Measurements from ENCODE around the gene AKAP17A.

The AKAP17A gene

DNA sequence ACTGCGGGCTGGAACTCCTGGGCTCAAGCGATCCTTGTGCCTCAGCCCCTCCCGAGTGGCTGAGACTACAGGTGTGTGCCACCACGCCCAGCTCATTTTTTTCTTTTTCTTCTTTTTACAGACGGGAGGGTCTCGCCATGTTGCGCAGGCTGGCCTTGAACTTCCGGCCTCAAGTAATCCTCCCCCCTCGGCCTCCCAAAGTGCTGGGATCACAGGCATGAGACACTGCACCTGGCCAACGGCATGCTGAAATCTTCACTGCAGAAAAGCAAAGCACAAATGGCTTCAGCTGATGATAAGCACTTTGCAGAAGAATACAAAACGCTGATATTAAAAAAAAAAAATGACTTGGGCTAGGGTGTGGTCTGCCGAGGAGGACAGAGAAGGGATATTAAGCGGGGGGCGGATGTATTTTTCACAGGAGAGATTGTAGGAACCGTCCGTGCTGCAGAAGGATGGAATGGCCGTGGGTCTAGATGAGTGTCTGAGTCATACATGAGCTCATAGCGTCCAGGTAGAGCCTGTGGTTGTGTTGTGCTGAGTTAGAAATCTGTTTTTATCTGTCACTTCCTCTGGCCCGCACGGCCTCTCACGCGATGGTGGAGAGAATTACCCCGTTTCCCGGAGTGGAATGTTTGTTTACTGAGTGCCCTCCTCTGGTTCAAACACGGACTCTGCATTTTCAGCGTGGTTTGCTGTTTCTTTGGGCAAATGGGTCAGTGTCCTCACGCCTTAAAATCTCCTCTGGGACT lies 8.5 kb upstream of the AKAP17A start:
- DNase-seq: no peak

DNA sequence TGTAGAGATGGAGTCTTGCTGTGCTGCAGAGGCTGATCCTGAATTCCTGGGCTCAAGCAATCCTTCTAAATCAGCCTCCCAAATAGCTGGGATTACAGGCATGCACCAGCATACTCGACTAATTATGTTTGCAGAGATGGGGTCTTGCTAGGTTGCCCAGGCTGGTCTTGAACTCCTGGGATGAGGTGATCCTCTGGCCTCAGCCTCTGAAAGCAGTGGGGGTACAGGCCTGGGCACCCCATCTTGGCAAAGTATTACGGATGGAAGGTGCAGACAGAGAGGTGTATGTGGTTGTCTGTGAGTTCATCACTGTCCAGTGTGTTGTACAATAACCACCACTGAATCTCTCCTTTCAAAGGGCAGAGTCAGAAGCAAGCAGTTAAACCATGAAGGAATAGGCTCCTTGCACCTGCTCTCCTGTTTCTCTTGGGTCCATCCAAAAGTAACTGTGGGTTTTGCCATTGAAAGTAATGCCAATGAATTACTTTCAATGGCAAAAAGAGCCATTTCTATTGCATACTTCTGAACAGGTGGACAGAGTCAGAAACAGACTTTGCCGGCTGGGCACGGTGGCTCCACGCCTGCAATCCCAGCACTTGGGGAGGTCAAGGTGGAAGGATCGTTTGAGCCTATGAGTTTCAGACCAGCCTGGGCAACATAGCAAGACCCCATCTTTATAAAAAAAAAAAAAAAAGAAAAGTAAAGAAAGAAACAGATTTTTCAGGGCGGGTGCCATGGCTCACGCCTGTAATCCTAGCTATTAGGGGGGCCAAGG lies 7.0 kb upstream of the AKAP17A start:
- DNase-seq: no peak

DNA sequence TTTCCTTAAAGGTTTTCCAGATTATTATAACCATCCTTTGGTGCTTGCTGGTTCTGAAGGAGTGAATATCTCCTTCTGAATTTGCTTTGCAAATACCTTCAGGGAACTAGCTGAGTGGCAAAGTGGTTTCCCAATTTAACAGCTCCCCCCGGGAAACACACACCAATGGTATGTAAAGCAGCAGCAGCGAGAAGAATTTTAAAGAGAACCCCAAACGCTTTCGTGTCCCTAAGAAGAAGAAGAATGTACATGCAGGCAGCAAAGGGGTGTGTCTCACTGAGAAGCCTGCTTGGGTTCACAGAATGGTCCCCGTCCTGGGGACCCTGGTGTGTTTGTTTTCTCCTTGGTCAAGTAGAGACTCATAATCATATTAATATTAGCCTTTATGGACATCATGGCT lies 4.2 kb upstream of the AKAP17A start:
- DNase-seq: no peak

DNA sequence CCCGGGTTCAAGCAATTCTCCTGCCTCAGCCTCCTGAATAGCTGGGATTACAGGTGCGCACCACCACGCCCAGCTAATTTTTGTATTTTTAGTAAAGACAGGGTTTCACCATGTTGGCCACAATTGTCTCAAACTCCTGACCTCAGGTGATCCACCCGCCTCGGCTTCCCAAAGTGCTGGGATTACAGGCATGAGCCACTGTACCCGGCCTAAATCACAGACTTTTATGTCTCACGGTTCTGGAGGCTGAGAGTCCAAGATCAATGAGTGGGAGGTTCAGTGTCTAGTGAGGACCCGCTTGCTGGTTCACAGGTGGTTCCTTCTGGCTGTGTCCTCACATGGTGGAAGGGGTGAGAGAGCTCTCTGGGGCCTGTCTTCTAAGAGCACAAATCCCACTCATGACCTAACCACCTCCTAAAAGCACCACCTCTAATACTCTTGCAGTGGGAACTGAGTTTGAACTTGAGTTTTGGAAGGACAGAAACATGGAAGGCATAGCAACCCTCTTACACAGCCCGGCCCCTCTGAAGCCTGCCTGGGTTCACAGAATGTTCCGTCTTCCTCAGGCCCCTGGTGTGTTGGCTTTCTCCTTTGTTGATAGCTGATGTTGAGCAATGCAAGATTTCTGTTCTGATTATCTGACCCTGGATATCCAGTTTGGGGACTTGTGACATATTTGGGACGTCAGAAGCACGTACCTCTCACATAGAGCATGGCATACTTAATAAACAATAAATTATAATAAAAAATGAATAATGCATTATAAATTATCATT lies 1.9 kb upstream of the AKAP17A start:
- no peak for DNase-seq

DNA sequence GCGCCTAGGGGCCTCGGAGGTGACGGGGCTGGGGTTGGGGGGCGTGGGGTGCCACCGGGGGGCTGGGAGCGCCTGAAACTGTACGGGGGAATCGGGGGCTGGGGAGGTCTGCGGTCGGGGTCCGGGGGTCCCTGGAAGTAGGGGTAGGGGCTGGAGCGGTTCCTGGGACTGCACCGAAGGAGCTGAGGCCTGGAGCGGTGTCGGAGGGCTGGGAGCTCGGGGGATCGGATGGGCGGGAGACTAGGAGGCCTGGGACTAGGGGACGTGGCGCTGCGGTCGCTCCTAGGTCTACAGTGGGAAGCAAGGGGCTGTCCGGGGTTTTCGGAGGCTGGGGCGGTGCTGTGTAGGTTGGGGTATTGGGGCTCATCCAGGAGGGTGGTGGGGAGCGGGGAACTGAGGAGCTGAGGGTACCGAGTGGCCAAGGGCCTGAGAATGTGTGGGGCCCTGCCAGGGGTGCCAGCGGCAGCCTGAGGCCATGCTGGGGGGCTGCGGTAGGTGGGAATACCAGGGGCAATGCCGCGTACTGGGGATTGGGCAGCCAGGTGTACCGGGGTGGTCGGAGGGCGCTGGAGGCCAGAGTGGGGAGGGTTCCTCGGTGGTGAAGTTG lies 562 bp downstream of the AKAP17A start:
- no peak for DNase-seq

DNA sequence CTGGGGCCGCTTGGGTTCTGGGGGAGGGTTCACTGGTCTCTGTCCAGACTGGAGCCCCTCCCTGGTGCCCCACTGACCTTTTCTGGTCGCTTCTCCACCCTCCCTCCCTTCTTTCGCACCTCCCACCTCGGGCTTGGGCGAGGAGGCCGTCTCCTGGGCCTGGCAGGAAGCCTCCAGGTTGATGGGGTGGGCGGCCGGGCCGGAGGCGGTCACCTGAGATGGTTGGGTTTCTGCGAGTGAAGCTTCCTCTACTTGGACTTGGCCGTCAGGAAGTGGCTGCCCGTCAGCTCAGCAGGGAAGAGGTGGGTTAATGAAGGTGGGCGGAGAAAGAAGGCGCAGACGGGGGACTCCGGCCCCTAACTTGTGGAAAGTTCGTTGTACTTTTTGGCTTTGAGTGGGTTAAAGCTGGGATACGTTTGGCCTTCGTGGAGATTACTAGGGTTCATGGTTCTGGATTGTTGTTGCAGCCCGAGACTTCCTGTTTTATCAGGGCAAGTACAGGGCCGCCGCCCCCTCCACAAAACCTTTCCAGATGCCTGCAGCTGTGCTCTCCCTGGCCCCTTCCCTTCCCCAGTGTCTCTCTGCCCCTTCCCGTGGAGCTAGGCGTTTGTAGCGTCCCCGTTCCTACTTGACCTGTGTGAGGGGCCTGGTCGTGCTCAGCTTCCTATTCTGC lies 1.2 kb downstream of the AKAP17A start:
- DNase-seq: no peak

DNA sequence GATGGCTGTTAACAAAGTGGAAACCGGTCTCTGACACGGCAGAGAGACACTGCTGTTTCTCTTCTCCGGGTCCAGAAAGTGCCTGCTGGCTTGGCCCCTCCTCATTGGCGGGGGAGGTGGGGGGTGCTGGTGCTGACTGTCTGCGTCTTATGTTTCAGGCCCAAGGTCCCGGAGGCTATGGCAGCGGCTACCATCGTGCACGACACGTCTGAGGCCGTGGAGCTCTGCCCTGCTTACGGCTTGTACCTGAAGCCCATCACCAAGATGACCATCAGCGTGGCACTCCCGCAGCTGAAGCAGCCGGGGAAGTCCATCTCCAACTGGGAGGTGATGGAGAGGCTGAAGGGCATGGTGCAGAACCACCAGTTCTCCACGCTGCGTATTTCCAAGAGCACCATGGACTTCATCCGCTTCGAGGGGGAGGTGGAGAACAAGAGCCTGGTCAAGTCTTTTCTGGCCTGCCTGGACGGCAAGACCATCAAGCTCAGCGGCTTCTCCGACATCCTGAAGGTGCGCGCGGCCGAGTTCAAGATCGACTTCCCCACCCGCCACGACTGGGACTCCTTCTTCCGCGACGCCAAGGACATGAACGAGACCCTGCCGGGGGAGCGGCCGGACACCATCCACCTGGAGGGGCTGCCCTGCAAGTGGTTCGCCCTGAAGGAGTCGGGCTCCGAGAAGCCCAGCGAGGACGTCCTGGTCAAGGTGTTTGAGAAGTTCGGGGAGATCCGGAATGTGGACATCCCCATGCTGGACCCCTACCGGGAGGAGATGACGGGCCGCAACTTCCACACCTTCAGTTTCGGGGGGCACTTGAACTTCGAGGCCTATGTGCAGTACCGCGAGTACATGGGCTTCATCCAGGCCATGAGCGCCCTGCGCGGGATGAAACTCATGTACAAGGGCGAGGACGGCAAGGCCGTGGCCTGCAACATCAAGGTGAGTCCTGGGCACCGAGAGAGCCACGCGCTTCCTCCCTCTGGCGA lies 2.2 kb downstream of the AKAP17A start:
- no peak for DNase-seq

DNA sequence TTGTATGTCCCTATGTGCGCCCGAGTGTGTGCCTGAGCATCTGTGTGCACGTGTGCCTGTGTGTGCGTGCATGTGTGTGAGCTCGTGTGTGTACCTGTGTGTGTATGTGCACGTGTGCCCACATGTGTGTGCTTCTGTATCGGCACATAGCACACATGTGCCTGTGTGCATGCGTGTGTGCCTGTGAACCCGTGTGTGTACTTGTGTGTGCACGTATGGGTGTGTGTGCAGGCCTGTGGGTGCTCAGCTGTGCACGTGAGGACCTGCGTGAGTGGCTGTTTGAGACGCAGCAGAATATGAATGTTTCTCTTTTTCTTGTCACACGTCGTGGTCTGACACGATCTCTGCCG lies 4.3 kb downstream of the AKAP17A start:
- no peak for DNase-seq

DNA sequence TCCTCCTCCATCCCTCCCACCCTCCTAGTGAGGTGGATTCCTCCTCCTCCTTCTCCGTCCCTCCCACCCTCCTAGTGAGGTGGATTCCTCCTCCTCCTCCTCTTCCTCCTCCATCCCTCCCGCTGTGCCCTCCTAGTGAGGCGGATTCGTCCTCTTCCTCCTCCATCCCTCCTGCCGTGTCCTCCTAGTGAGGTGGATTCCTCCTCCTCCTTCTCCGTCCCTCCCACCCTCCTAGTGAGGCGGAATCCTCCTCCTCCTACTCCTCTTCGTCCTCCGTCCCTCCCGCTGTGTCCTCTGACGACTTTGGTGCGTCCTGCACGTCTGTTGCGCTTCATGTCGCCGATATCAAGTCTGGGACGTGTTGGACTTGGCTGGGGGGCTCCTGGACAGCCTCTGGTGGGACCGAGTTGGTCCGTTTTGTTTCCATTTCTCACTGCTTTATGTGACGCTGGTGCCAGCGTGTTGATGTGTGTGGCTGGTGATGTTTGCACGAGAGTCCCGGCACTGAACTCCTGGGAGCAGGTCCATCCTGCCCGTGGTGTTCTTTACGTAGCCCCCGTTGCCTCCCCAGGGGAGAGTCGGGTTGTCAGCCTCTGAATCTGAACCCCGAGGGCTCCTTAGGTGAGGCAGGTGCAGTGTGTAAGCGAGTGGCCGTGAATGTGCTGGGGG lies 5.4 kb downstream of the AKAP17A start:
- no peak for DNase-seq

DNA sequence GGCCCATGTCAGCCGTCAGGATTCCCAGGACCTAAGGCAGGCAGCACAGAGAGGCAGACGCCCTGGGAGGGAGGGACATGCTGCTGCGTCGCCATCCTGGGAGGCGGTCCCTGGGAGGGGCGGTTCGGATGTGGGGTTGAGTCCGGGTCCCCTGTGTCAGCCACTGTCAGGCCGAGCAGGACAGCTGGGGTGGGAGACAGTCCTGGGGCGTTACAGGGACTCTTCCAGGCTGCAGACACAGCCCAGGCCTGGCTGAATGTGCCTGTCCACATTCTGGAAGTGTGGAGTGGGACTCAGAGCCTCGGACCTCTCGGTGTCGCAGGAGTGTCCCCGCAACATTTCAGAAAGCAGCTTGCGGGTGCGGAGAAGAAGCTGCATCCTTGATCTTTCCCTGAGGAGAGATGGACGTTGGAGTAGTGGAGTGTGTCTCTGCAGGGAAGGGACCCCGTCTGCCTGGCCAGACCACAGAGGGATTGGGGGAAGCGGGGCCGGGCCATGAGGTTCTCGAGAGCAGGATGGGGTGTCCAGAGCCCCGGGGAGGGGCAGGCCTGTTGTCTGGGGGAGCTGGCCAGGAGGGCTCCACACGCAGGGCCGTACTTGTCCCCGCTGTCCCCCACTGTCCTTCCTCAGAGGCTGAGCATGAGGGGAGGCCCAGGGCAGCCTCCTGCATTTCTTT lies 6.1 kb downstream of the AKAP17A start:
- no peak for DNase-seq

DNA sequence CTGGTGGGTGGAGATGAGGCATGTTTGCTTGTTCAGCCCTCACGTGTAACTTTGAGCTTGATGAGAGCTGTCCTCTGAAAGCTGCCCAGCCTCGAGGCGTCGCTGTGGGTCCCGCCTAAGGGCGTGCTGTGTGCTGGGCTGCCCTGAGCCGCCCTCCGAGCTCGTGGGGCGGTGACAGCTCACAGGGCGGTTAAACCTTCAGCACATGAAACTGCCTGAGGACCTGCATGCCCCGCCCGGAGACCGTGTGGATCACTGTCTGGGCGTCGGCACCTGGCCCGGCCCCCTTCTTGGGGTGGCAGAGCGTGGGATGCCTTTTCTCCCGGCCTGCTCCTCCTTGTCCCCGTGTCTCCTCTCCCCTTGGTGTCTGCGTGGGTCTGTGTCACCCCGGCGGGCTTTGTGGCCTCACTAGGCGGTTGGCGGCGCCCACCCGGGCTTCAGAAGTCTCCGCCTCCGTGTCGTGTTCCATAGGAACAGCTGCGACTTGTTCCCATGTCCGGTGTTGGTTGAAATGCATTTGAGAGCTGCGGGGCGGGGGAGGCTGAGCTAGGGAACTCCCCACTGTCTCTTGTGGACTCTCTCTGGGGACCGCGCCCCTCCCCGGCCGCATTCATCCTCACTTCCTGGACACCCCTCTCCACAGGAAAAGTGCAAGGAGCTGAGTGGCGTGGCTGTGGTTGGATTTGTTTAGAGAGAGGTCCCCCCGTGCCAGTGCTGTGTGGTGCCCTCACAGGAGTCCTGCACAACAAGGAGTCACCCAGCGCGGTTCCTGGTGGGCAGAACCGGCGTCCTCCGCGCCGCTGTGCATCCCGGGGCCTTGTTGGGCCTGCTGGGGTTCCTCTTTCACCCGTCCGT lies 6.8 kb downstream of the AKAP17A start:
- DNase-seq: no peak

DNA sequence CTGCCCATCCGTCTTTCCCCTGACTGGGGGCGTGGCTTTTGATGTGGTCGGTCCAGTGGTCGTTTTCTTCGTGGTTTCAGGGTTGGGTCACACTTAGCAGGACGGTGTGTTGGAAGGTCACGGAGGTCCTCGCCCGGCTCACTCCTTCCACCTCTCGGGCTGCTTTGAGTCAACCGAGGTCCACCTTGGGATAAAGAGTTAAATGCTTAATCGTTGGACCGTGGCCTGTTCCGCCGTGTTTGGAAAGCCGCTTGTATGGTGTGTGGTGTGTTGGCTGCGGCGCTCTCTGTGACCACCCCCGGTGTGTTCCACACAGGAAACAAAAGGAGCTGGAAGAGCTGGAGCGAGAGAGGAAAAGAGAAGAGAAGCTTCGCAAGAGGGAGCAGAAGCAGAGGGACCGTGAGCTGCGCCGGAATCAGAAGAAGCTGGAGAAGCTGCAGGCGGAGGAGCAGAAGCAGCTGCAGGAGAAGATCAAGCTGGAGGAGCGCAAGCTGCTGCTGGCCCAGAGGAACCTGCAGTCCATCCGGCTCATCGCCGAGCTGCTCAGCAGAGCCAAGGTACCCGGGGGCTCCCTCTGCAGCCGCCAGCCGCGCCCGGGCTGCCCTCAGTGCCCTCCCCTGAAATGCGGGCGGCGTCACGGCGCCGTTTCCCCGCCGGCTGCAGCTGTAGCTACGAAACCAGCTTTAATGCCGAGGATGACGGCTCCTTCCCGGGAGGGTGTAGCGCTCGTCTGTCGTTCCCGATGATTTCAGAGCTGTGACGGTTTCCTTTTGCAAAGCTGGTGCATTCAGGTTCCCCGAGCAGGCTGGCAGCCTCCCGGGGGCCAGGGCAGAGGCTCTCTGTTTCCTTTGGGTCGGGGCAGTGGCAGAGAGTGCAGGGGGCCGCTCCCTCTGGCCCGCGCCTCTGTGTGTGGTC lies 7.7 kb downstream of the AKAP17A start:
- DNase-seq: no peak

DNA sequence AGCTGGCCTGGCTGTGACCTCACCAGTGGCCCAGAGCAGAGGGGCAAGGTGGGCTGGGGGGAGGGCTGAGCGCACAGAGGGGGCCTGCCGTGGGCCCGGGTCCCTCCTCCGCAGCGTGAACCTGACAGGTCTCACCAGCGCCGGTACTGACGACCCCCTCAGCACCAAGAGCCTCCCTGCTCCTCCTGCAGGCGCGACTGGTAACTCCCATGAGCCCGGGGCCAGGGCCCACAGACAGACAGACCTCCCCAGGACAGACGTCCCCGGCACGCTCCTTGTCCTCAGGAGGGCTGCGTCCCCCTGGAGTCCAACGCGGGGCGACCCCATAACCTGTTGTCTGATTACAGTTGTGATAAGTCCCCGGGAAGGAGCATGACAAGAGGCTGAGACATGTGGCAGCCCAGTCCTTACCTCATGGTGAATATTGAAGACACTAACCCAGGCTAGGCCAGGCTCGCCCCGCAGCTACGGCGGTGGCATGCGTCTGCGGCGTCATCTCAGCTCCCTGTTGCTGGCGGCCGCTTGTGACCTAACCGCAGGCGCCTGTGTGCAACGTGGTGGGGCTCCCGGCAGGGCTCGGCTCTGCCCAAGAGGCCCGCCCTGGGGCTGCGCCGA lies 8.5 kb downstream of the AKAP17A start:
- no peak for DNase-seq

DNA sequence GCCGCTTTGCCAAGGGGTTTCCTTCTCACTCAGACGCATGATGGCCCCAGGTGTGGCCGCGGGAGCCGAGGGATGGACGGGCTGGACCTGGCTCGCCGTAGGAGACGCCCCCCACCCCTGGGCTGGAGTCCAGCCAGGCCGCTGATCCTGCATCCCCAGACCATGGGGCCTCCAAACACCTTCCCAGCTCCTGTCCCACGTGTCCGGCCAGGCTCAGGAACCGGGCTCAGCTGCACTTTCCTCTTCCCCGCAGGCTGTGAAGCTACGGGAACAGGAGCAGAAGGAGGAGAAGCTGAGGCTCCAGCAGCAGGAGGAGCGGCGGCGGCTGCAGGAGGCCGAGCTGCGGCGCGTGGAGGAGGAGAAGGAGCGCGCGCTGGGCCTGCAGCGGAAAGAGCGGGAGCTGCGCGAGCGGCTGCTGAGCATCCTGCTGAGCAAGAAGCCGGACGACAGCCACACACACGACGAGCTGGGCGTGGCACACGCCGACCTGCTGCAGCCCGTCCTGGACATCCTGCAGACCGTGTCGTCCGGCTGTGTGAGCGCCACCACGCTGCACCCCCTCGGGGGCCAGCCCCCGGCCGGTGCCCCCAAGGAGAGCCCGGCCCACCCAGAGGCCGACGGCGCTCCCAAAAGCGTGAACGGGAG lies 9.1 kb downstream of the AKAP17A start:
- no peak for DNase-seq

DNA sequence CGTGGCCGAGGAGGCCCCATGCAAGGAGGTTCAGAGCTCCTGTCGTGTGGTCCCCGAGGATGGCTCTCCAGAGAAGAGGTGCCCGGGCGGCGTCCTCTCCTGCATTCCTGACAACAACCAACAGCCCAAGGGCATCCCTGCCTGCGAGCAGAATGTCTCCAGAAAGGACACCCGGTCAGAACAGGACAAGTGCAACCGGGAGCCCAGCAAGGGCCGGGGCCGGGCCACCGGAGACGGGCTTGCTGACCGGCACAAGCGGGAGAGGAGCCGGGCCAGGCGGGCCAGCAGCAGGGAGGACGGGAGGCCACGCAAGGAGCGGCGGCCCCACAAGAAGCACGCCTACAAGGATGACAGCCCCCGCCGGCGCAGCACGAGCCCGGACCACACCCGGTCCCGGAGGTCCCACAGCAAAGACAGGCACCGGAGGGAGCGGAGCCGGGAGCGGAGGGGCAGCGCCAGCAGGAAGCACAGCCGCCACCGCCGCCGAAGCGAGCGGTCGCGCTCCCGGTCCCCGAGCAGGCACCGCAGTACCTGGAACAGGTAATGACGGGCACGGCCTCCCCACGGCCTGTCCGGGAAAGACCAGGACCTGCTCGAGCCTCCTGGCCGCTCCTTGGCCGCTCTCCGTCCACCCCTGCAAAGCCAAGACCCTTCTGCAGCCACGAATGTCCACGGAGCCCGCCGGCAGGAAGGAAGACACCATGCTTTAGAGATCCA lies 9.8 kb downstream of the AKAP17A start:
- DNase-seq: no peak

DNA sequence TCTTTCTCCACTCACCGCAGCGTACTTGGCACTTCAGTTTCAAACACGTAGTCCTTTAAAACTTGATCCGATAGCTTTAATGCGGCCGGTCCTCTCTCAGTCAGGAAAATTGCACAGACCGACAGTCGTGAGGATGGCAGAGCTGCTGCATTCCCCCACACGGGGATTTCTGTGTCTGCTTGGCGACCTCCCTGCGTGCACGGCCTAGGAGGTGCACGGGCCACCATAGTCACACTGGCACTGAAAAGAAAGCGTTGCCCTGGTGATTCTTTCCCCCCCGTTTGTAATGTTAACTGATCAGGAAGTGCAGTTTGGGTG lies 10.3 kb downstream of the AKAP17A start:
- DNase-seq: no peak

DNA sequence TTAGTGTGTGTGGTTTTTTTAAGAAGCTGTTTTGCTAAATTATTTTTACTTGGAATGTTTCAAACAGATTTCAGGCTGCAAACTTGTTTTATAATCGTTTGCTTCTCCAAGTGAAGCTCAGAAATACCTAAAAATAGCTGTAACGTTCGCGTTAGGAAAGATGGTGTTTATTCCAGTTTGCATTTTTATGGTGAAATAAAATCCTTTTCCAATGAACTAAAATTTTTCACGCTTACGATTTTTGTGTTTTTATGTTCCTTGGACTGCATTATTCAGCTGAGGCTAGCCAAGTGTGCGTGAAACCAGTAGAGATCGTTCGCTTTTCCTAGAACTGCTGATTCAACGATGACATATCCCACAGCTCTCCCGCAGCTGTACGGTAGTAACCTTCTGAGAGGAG lies 10.9 kb downstream of the AKAP17A start:
- no peak for DNase-seq
